Nasal cavity respiratory epithelium epithelial cell of viscerocranial mucosa (primary cell): ENCODE data around the gene RGS3. TPM values are rescaled to one million over a fixed set of nuclear protein-coding genes. Genes with fewer than 3 reads are reported as not detected.

Experiments
- total RNA-seq: library from RNA; depleted of rRNA; stranded (reverse); fragments of >200 nt; gene quantifications from 2 replicates; pipeline ENCODE4 v1.2.3, GENCODE V29; 2014

RGS3 gene
- total RNA-seq = 32.0 and 37.6 TPM in 2 replicates

DNA sequence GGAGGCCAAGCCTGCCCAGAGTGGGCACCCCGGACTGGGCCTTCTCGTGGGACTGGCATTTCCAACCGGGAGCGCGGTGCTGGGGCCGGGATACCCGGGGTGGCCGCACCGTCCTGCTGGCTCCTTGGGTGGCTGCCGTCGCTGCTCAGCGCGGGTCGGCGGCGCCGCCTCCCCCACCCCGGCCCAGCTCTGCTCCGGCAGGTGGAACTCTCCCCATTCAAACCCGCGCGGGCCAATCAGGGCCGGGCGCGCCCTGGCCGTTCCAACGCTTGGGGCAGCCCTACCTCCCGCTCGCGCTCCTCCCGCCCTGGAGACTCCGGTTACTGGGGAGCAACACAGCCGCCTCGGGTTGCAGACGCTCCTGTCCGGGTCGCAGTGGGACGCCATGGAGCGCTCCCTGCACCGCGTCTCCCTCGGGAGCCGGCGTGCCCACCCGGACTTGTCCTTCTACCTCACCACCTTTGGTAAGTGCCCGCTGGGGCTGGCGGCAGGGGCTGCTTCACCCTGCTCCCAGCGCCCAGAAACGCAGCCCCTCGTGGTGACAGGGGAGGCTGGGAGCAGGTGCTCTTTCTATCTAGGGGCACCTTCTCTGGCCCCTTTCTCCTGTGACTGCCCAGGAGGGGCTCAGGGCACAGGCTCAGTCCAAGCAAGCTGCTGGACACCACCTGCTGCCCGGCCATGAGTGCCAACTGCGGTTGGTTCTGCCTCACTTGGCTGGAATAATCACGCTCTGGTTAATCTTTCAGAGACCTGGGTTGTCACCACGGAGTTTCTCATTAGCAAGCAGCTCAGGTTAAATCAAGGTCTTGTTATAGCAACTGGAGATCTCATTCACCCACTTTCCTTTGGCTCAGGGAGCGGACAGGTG is at the start of gene RGS3:
RGS3 (plus strand) TSS at position 310 of the 868 bp plus-strand sequence; CDS start at position 386, 76 bp downstream.

Other genes starting within 250 kb of the RGS3 start
- 12.3 and 27.1 TPM in 2 replicates for gene FKBP15, start 242.4 kb upstream of the RGS3 start, total RNA-seq
- gene SLC31A1, start 242.2 kb upstream of the RGS3 start, total RNA-seq = 42.5 and 44.1 TPM in 2 replicates
- 20.5 and 23.8 TPM in 2 replicates for gene CDC26, start 188.2 kb upstream of the RGS3 start, total RNA-seq
- gene PRPF4, start 188.1 kb upstream of the RGS3 start, total RNA-seq = 49.2 and 59.5 TPM in 2 replicates
- 0.50 TPM in 1 of 2 replicates, not detected in the other for gene RNF183, start 160.4 kb upstream of the RGS3 start, total RNA-seq
- 4.1 and 4.8 TPM in 2 replicates for gene WDR31, start 123.5 kb upstream of the RGS3 start, total RNA-seq
- gene BSPRY, start 114.2 kb upstream of the RGS3 start, total RNA-seq = 6.1 and 6.5 TPM in 2 replicates
- gene HDHD3, start 86.7 kb upstream of the RGS3 start, total RNA-seq = 17.1 and 19.4 TPM in 2 replicates
- 2.4 and 12.2 TPM in 2 replicates for gene ALAD, start 62.4 kb upstream of the RGS3 start, total RNA-seq
- gene POLE3, start 53.1 kb upstream of the RGS3 start, total RNA-seq = 51.9 and 56.6 TPM in 2 replicates
- gene C9orf43, start 53.0 kb upstream of the RGS3 start, total RNA-seq = 0.34 and 0.71 TPM in 2 replicates